SHP77 (cell line): ENCODE data around the gene FANCC.
A peak's percentile ranks its signal among the peaks of the same experiment; 100 is the strongest.

ENCODE experiments used
- DNase-seq, 2 experiments: peaks; one replicate each; lab custom pipeline; 2025; lab: John Stamatoyannopoulos, UW

FANCC gene

GRCh38 chr9:95143591-95144561 lies 173.6 kb downstream of the FANCC start:
- DNase-seq: no peak

DNA sequence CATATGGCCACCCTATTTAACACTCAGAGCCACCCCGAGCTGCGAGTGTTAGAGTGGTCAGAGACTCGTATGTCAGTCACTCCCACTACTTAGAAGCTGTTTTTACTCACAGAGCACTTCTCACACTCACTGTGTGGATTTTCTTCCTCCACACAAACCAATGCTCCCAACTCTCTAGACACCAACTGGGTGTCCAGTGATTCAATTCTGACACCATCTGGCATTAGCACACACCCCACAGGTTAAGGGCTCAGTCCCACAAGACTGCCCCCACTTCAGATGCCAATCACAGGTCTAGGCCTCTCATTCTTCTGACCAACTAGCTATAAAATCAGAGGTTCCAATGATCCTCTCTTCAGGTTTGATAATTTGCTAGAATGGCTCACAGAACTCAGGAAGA lies 174.8 kb downstream of the FANCC start:
- DNase-seq: no peak

DNA sequence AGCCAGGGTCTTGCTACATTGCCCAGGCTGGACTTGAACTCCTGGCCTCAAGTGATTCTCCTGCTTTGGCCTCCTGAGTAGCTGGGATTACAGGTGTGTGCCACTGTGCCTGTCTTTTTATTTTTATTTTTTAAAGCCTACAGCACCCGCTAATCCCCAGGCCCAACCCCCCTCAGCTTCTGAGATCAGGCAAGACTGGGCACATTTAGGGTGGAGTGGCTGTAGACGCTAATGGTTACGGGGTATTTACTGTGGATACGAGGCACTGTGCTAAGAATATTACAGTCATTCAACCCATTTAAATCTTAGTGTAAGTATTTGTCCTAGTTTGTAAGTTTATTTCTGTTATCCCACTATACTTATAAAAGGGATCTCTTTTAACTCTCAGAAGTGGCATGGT lies 175.2 kb downstream of the FANCC start:
- DNase-seq: no peak

- DNase-seq: no peak
Observed at GRCh38 chr9:95140821-95141220, 176.7 kb downstream of the FANCC start.

DNA sequence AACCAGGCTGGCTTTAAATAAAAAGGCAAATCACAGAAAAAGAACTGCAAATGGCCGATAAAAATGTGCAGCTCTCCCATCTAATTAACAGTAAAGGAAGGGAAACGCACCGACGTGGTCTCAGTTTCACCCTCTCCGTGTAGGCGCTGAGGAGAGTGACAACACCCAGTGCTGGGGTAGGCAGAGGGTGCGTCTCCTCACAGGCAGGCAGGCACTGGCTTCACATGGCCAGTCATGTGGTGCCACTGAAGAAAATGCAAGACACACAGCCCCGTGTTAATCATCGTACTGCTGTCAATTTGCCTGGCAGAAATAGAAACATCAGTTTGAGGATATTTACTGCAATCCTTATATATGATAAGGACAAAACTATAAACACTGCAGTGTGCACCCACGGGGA lies 178.4 kb downstream of the FANCC start:
- peak; percentile 31 to 68 for DNase-seq

- DNase-seq: peak; percentile 94 to 95
Observed at GRCh38 chr9:95138474-95138873, 179.0 kb downstream of the FANCC start.

DNA sequence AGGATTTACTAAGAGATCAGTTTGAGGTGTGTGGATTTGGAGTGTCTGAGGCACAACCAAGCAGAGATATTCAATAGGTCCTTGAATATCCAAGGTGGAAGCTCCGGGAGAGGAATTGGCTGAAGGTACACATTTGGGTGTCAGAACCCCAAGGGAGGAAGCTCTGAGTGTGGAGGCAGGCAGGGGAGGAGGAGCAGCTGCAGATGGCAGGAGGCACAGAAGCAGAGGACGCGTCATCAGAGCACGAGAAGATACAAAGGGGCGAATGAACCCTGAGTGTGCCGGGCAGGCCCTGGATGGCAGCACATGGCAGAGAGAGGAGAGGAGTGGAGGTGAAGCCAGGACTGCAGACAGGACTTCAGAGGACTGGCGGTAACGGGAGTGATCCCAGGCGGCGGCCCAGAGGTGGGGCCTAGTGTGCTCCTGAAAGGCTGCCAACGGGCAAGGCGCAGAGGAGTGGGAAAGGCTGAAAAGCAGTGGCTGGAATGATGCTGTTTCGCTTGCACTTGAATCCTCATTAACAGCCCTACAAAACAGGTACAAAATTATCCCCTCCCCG lies 179.8 kb downstream of the FANCC start:
- DNase-seq: peak; percentile 55 to 66

DNA sequence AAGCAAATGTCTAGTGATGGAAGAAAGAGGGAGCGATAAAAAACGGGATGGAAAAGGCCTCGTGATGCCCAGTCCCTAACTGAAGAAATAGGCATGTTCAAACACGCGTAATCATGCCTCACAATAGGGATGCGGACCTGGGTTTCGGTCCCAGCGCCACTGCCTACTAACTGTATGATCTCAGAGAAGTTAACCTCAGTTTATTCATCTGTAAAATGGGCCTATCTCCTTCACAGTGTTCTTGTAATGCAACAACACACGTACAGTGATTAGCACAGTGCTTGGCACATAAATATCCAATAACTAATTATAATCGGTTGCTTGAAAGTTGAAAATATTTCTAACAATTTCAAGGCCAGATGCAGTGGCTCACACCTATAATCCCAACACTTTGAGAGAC lies 181.8 kb downstream of the FANCC start:
- no peak for DNase-seq

- no peak for DNase-seq
Observed at GRCh38 chr9:95134457-95134881, 183.0 kb downstream of the FANCC start.

DNA sequence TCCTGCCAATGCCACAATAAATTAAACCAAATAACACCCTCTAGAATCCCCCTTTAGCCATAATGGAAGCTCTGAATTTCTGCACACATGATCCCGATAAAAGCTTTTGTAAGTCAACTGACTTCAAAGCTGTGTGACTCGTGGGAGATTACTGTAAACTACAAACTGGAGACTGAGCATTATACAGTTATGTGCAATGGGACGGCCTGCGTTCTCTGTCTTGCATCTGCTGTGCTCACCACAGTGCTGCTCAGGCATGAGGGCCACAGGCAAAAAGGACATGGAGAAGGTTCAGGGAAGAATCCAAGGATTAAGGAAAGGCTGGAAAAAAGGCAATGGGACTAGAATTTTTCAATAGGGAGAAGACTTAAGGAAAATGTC lies 184.2 kb downstream of the FANCC start:
- no peak for DNase-seq

GRCh38 chr9:95132366-95133324 lies 184.9 kb downstream of the FANCC start:
- peak; percentile 52 to 63 for DNase-seq

GRCh38 chr9:95131023-95131943 lies 186.2 kb downstream of the FANCC start:
- peak; percentile 63 to 65 for DNase-seq

DNA sequence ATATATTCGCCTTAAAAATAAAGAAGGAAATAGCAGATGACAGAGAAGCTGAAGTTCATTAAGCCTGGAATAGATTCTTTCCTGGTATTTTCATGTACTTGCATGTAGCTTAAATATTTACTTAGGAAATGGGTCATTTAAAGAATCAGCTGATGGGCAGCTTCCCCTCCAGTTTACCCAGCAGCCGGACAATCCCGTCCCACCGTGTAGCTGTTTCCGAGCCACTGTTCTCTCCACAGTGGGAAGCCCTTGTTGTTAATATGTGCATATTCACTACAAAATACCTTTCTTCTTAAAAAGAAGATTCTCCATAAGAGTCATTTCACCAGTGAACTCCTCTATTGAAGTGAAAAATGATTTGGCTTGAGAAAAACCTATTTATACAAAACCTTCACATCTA lies 187.0 kb downstream of the FANCC start:
- no peak for DNase-seq

DNA sequence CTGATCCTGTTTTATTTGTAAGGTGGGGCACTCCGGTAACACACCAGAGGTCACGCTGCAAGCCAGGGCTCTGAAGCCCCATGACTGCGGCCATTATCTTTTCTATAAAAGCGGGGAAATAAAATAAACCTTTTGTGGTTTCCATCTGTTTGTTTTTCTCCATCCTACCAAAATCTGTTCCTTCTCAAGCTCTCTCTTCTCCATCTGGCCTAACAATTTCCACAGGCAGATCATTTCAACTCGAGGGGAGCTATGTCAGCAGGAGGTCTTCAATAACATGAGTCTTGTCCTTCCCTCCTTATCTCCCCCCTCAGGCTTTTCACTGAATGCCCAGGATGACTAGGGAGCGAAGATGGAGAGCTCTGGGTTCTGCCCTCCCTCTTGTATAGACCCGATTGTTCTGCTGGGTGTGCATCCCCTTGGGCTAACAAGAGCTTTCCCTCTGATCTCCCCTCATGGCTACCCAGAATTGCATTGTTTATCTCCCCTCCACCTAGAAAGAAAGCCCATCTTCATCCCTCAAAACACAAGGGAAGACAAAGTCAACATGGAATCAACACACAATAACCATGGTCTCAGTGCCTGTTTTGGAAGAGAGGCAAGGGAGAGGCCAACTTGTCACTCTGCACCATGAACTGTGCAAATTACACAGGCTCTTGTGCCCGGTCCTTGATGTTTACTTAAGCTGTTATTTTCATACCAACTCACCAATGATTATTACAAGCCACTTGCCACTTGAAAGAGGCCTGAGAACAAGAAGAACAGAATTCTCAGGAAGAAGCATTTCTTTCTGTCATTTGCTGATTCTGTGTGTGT lies 187.8 kb downstream of the FANCC start:
- no peak for DNase-seq

DNA sequence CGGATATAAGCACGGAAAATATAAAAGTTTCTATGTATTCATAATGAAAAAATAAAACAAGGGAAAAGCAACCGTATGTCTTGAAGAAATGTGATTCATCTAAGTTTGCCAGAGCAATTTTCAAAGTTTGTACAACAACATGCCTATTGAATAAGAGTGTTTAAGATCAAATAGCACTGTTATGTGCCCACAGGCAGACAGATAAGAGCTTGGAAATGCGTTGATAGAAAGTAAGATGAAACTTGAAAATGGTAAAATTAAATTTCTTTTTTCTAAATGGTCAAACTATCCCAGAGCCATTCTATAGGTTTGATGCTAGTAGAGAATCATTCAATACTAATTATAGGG lies 189.4 kb downstream of the FANCC start:
- no peak for DNase-seq

DNA sequence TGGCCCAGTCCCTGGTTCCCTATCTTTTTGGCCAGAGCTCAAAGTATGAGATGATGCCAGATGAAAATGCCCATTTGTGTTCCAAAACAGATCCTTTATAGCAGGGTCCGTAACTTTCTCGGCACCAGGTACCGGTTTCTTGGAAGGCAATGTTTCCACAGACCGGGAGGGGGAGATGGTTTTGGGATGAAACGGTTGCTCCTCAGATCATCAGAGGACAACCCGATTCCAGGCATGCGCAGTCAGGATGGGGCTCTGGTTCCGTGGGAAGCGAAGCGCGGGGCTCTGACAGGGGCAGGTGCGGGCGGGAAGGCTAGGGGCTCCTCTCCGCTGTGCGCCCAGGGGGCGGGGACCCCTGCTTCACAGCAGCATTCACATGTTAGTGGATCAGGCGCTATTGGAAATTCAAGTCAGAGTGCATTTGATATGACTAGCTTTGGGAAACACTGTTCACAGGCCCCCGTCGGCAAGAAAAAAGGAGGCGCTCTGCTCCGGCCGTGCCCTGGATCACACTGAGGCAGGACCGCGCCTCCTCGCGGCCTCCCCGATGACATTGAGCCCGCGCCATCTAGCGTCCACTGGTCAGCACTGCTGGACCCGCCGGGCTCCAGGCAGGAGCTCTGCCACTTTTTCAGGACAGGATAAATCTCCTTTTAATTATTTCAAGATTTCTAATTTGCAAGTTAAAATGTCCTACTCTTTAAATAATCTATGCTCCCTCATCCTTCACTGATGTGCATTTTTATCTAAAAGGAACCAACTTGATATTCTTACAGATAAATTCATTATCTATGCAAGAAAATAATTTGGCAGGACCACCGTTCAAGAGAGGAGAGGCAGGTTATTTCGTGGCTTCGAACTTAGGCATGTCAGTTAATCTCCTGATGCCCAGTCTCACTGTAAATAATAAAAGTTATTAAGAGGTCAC lies 190.0 kb downstream of the FANCC start:
- peak; percentile 68 to 84 for DNase-seq

GRCh38 chr9:95126739-95127138 lies 190.8 kb downstream of the FANCC start:
- DNase-seq: no peak

- DNase-seq: no peak
Observed at GRCh38 chr9:95125652-95126051, 191.9 kb downstream of the FANCC start.
